ENCODE measurements around the gene BAIAP2L2. TPM values are rescaled to one million over a fixed set of nuclear protein-coding genes. Genes with fewer than 3 reads are reported as not detected.

Gene BAIAP2L2
- total RNA-seq, 4 donors from 2014 or later, result 0.59 to 1.7 TPM; not detected in 2

DNA sequence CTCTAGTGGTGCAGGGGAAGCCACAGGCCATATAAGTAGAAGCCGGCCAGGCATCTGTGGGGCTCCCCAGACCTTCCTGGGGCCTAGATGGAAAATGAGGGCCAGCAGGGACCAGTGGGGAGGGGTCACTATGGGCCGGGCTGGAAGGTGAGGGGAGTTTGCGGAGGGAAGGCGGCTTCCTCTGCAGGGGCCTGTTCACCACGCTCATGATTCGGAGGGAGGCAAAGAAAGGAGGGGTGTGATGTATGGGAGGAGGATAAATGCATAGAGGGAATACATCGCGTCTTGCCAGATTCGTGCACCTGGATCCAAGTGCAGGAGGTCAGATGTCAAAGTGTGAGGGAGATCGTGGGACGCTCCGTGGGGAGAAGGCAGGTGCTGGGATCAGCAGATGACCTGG is 33.4 kb downstream of the BAIAP2L2 start:
- TF ChIP-seq POLR2A (IDR thresholded peaks at IDR 0.05) (no peak), CTCF (IDR thresholded peaks at IDR 0.05) (no peak)
- Histone ChIP-seq H3K4me3 (no peak overlapping the region), H3K27me3 (peaks cover 4% of the 10 kb centered on the region in 2 donors), H3K27ac (no peak overlapping the region), H3K4me1 (peaks cover 0 to 9% of the 10 kb centered on the region in 2 donors), H3K9me3 (no peaks in the 10 kb centered on the region), H3K36me3 (no peaks in the 10 kb centered on the region)
- no peak for DNase-seq
- intact Hi-C loops (cut with DNase I; ENCODE audit: low total_unique reads), result no loop called here

DNA sequence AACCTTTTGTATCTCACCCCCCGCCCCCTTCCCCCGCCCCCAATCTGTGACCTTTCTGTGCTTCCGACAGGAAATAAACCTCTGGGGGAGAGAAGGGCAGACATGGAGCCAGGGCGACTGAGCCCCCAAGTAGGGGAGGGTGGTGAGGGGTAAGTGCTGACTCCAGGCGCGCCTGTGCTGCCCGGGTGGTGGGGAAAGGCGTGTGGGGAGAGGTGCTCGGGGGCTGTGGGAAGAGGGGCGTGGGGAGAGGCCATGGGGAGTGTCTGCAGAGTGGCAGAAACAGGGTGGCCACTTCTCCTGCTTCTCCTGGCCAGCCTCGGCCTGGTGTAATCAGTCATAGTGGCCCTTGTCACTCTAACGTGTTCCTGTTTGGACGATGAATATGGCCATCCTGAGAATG is 34.5 kb downstream of the BAIAP2L2 start:
- H3K36me3 ChIP-seq, result no peaks in the 10 kb centered on the region
- DNase-seq, result no peak
- no peak overlapping the region for H3K4me3 ChIP-seq
- intact Hi-C loops (cut with DNase I; ENCODE audit: low total_unique reads), result no loop called here
- H3K9me3 ChIP-seq, result no peaks in the 10 kb centered on the region
- TF ChIP-seq CTCF (IDR thresholded peaks at IDR 0.05) (no peak), POLR2A (IDR thresholded peaks at IDR 0.05) (no peak)
- peaks cover 0 to 4% of the 10 kb centered on the region in 2 donors for H3K27me3 ChIP-seq
- no peak overlapping the region for H3K27ac ChIP-seq
- H3K4me1 ChIP-seq, result no peaks in the 10 kb centered on the region

- DNase-seq, result no peak
- H3K36me3 ChIP-seq, result no peaks in the 10 kb centered on the region
- H3K4me3 ChIP-seq, result no peak overlapping the region
- no peaks in the 10 kb centered on the region for H3K4me1 ChIP-seq
- H3K27me3 ChIP-seq, result no peaks in the 10 kb centered on the region
- intact Hi-C loops (cut with DNase I; ENCODE audit: low total_unique reads), result no loop called here
- H3K9me3 ChIP-seq, result no peaks in the 10 kb centered on the region
- TF ChIP-seq CTCF (IDR thresholded peaks at IDR 0.05) (no peak), POLR2A (IDR thresholded peaks at IDR 0.05) (no peak)
- H3K27ac ChIP-seq, result no peak overlapping the region
These were observed 35.2 kb downstream of the BAIAP2L2 start for GRCh38 chr22:38075105-38075825.

GRCh38 chr22:38074181-38075104 is 36.0 kb downstream of the BAIAP2L2 start:
- TF ChIP-seq CTCF (IDR thresholded peaks at IDR 0.05) (peak in 1 of 4 experiments; percentile 16), POLR2A (IDR thresholded peaks at IDR 0.05) (no peak)
- no peak for DNase-seq
- H3K4me1 ChIP-seq, result no peaks in the 10 kb centered on the region
- intact Hi-C loops (cut with DNase I; ENCODE audit: low total_unique reads), result no loop called here
- no peaks in the 10 kb centered on the region for H3K27me3 ChIP-seq
- no peaks in the 10 kb centered on the region for H3K9me3 ChIP-seq
- no peaks in the 10 kb centered on the region for H3K36me3 ChIP-seq
- no peak overlapping the region for H3K4me3 ChIP-seq
- no peak overlapping the region for H3K27ac ChIP-seq

Data from uterus (tissue), 4 donors.